KOPT-K1 (cell line): Measurements from ENCODE around the gene SLC4A4.

Experiments
- H3K27ac ChIP-seq: fragments of 200-600 bp; sonication (generic); 2 replicates; pipeline ENCODE4 v1.5.1; 2016; ENCODE audit warnings: antibody characterized with exemption, mild to moderate bottlenecking, low read depth, low read length; ENCODE audit not compliant: poor library complexity, severe bottlenecking
- H3K36me3 ChIP-seq: fragments of 200-600 bp; sonication (generic); 2 replicates; pipeline ENCODE4 v1.5.1; 2017; ENCODE audit warnings: antibody characterized with exemption, mild to moderate bottlenecking, low read length, moderate library complexity; ENCODE audit not compliant: insufficient read depth
- H3K9me3 ChIP-seq: fragments of 200-600 bp; sonication (generic); 2 replicates; pipeline ENCODE4 v1.5.1; 2017; ENCODE audit warnings: antibody characterized with exemption, low read length, mild to moderate bottlenecking; ENCODE audit not compliant: insufficient read depth, poor library complexity, severe bottlenecking

Gene SLC4A4

DNA sequence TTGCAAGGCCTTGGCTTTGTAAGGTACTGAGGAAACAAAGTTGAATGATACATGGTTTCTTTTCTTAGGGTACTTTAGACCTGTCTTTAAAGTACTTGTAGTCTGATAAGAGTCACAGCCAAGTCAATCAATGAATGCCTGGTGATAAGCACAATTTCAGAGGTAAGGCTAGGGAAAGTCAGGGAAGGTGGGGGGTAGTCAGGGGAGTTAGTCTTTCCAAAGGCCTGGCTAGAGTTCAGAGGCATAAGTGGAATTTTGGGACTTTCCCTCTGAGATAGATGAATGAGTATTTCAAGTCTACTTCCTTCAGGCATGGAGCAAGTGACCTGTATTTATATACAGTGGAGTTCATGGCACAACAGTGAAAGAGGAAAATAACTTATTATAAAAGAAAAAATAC lies 78.3 kb downstream of the SLC4A4 start:
- H3K27ac ChIP-seq, result no peak overlapping the region
- H3K9me3 ChIP-seq, result no peaks in the 10 kb centered on the region
- H3K36me3 ChIP-seq, result no peaks in the 10 kb centered on the region

DNA sequence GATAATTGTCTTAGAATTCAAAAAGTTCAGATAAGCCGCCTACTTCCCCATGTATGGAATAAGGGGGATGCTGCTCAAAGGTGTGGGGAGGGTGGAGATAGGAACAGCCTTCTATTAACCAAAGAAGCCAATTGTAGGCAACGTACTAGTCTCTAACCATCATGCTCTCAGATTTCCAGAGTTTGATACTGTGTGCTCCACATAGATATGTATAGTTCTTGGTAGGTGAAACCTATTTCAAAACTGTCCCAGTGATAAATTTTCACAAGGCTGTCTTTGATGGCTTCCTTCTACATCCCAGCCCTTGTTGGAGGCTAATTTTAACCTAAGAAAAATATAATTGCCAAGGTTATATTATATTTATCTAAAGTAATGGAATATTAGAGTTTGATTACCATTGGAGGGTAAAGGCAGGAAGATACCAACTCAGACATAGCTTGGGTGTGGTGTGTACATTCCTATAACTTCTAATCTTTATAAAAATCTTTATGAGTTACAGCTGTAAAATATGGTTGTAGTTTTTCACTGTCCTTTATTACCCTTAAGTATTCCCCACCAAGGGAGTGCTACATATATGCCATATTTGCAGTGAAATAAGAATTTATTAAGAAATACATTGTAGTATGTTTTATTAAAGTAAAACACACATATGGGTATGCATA lies 87.7 kb downstream of the SLC4A4 start:
- no peaks in the 10 kb centered on the region for H3K36me3 ChIP-seq
- peaks cover 5% of the 10 kb centered on the region for H3K9me3 ChIP-seq
- no peak overlapping the region for H3K27ac ChIP-seq

DNA sequence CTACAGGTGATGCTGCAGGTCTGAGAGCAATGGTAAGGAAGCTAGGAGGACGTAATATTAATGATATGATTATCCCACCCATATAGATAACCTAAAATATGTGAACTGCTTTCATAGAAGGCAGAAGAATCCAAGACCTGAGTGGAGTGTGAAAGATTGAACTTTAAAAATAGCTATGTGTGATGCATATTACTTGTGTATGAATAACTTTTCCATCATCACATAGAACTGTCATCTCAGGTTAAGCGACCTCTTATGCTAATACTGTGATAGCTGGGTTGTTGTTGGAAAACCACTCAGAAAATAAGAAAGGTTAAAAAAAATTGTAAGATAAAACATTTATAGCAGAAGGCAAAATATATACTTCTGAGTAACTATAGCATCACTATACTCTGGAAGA lies 90.3 kb downstream of the SLC4A4 start:
- Histone ChIP-seq H3K9me3 (no peaks in the 10 kb centered on the region), H3K36me3 (no peaks in the 10 kb centered on the region), H3K27ac (no peak overlapping the region)

DNA sequence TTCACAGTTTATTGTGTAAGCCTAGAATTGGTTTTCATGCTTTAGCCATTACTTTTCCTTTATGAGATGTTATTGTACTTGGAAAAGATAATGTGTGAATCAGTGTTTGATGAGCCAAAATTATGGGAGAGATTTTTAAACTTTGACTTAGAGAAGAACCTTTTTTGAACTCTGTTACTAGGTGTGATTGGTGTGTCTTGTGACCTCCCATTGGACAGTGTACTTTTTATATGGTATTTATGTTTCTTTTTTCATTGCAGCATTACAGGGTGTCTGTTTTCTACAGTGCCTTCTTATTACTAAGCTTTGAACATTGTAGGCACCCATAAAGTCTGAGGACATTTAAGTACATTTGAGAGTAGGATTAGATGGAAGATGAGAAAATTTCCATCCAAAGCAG lies 91.1 kb downstream of the SLC4A4 start:
- H3K9me3 ChIP-seq, result no peaks in the 10 kb centered on the region
- no peaks in the 10 kb centered on the region for H3K36me3 ChIP-seq

GRCh38 chr4:71430609-71431008 lies 91.8 kb downstream of the SLC4A4 start:
- no peaks in the 10 kb centered on the region for H3K9me3 ChIP-seq
- no peaks in the 10 kb centered on the region for H3K36me3 ChIP-seq
- H3K27ac ChIP-seq, result no peak overlapping the region

More for the DNA sequence above, 91.1 kb downstream of the SLC4A4 start:
- no peak overlapping the region for H3K27ac ChIP-seq

- no peak overlapping the region for H3K27ac ChIP-seq
- H3K36me3 ChIP-seq, result no peaks in the 10 kb centered on the region
- H3K9me3 ChIP-seq, result no peaks in the 10 kb centered on the region
Observed at GRCh38 chr4:71440612-71441011, 101.8 kb downstream of the SLC4A4 start.

- Histone ChIP-seq H3K36me3 (no peaks in the 10 kb centered on the region), H3K9me3 (no peaks in the 10 kb centered on the region), H3K27ac (no peak overlapping the region)
Observed at GRCh38 chr4:71441186-71442169, 102.7 kb downstream of the SLC4A4 start.

DNA sequence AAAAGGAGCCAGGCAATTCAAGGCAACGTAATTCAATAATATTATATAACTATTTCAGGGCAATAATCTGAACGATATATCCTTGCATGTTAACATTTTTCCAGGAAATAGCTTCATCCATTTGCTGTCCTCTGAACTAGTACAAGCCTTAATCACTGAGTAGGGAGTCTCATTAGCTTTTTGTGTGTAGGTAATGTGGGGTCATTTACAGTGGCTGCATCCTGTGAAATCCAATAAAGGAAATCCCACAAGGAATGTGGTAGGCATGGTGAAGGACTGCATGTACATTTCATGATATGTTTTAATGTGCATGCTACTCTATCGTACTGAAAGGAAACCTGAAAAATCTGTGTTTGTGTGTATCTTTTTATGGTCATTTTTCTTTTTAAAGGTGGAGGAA lies 103.5 kb downstream of the SLC4A4 start:
- no peaks in the 10 kb centered on the region for H3K9me3 ChIP-seq
- no peaks in the 10 kb centered on the region for H3K36me3 ChIP-seq
- H3K27ac ChIP-seq, result no peak overlapping the region

DNA sequence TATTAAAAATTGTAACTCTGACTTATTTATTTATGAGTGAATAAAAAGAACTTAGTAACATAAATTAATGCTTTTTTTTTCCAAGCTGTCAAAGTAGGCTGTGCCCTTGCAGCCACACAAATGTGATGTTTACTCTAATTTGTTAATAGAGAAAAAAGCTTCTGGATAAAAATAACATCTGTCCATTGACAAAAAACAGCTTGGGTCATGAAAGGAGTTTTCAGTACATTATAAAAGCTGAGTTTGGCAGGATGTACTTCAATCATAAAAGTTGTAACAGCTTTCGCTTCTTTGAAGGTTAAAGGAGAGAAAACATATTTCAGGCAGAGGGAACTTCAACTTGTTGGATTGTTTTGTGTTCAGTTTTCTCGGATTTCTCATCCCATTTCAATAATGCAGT lies 105.6 kb downstream of the SLC4A4 start:
- no peaks in the 10 kb centered on the region for H3K9me3 ChIP-seq
- no peaks in the 10 kb centered on the region for H3K36me3 ChIP-seq
- no peak overlapping the region for H3K27ac ChIP-seq

DNA sequence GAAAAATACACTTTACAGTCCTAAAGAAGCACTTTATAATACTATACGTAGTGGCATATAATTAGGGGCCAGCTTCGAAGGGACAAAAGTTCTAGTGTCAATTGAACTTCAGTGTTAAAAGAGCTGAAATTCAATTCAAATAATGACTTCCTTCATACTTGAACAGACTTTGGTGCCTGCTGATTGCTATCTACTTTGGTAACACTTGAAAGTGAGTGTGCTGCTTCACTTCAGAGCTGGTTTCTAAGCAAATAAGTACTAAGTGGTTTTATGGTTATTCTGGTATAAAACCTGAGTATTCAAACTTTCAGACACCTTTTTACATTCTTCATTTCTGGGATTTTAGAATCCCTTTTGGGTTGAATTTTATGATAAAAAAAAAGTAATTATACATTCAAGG lies 107.0 kb downstream of the SLC4A4 start:
- H3K9me3 ChIP-seq, result no peaks in the 10 kb centered on the region
- no peaks in the 10 kb centered on the region for H3K36me3 ChIP-seq
- no peak overlapping the region for H3K27ac ChIP-seq

GRCh38 chr4:71446479-71447081 lies 107.8 kb downstream of the SLC4A4 start:
- Histone ChIP-seq H3K36me3 (no peaks in the 10 kb centered on the region), H3K9me3 (no peaks in the 10 kb centered on the region), H3K27ac (no peak overlapping the region)

GRCh38 chr4:71449040-71449439 lies 110.2 kb downstream of the SLC4A4 start:
- H3K27ac ChIP-seq, result no peak overlapping the region
- no peaks in the 10 kb centered on the region for H3K9me3 ChIP-seq
- no peaks in the 10 kb centered on the region; the same call in 1 of the 2 replicates for H3K36me3 ChIP-seq

- H3K27ac ChIP-seq, result no peak overlapping the region
- no peaks in the 10 kb centered on the region; the same call in 1 of the 2 replicates for H3K36me3 ChIP-seq
- H3K9me3 ChIP-seq, result no peaks in the 10 kb centered on the region
Observed at GRCh38 chr4:71449878-71450277, 111.1 kb downstream of the SLC4A4 start.

- H3K9me3 ChIP-seq, result no peaks in the 10 kb centered on the region
- no peaks in the 10 kb centered on the region; the same call in 1 of the 2 replicates for H3K36me3 ChIP-seq
- H3K27ac ChIP-seq, result no peak overlapping the region
Observed at GRCh38 chr4:71453531-71453930, 114.7 kb downstream of the SLC4A4 start.

DNA sequence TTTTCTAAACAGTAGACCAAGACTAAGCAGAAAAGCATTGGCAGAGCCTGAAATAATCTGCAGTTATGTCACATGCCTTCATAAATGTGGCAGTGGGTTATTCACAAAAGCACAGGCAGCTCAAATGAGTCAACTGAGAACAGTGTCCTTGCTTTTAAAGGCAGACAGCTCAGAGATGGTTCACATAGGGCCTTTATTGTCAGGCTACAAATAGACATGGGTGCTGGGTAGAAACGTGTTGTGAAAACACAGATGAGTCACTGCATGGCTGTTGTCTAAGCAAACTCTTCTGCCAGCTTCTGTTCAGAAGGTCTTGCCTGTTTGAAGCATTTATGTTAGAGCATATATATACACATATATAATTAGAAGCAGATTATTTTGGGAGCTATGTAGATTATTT lies 118.0 kb downstream of the SLC4A4 start:
- Histone ChIP-seq H3K27ac (no peak overlapping the region), H3K9me3 (no peaks in the 10 kb centered on the region), H3K36me3 (no peaks in the 10 kb centered on the region; the same call in 1 of the 2 replicates)
